Measurements from ENCODE around the gene ART1. TPM values are rescaled to one million over a fixed set of nuclear protein-coding genes. Genes with fewer than 3 reads are reported as not detected.
A peak's percentile ranks its signal among the peaks of the same experiment; 100 is the strongest.
"Not testable (repeated sequence)": the region's sequence is repeated elsewhere in the genome, so short reads cannot be mapped to it uniquely, and the experiment has no call there.

ART1 gene
- total RNA-seq, 4 donors from 2014 or later, result not detected

DNA sequence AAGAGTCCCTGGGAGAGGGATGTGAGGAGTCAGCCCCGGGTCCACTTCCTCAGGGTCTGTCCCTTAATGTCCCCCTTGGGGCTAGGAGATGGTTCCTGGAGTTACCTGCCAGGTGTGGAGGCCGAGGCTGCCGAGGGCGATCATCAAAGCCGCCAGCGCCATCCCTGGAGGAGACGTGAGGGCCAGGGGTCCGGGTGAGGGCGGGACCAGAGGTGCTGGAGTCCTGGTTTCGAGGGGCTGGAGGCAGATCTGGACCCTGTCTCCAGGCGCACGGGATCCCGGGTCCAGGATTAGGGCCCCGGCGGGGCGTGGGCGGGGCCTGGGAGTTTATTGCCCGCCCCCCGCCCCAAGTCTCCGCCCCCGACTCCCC is 3.2 kb upstream of the ART1 start, which contains the start of gene ART5:
Gene ART5, minus strand, starts transcription at position 292 of the 370 bp plus-strand sequence. Its CDS starts 130 bp downstream, at position 162.
- TF ChIP-seq POLR2A (IDR thresholded peaks at IDR 0.05) (no peak), CTCF (IDR thresholded peaks at IDR 0.05) (no peak)
- Histone ChIP-seq H3K9me3 (no peaks in the 10 kb centered on the region), H3K27ac (peak within 1 kb of the TSS in 2 of 4 donors; percentile 1 to 32), H3K27me3 (no peaks in the 10 kb centered on the region), H3K36me3 (no peaks in the 10 kb centered on the region), H3K4me3 (peak within 1 kb of the TSS; percentile 32 to 60 (median 50)), H3K4me1 (peaks cover 0 to 15% (median 5%) of the 10 kb centered on the region in 4 donors)
- no peak for DNase-seq

- Histone ChIP-seq H3K4me1 (peaks cover 0 to 15% (median 5%) of the 10 kb centered on the region in 4 donors), H3K36me3 (no peaks in the 10 kb centered on the region), H3K27me3 (no peaks in the 10 kb centered on the region), H3K27ac (peak overlapping the region in 2 of 4 donors; percentile 1 to 32), H3K4me3 (peak overlapping the region; percentile 32 to 60 (median 50)), H3K9me3 (no peaks in the 10 kb centered on the region)
- DNase-seq, result peak; percentile 25 to 82 (median 78)
- TF ChIP-seq POLR2A (IDR thresholded peaks at IDR 0.05) (no peak), CTCF (IDR thresholded peaks at IDR 0.05) (no peak)
Observed at GRCh38 chr11:3642071-3642951, 2.6 kb upstream of the ART1 start.

- not testable (repeated sequence) for H3K36me3 ChIP-seq, DNase-seq, H3K27ac ChIP-seq, H3K27me3 ChIP-seq, H3K9me3 ChIP-seq
- peak overlapping the region in 2 of 4 donors; percentile 58 to 60 for H3K4me3 ChIP-seq
- H3K4me1 ChIP-seq, result peaks cover 0 to 15% (median 5%) of the 10 kb centered on the region in 4 donors
Observed at GRCh38 chr11:3643102-3643546, 1.8 kb upstream of the ART1 start.

GRCh38 chr11:3645552-3645951 is 624 bp downstream of the ART1 start:
- peaks cover 0 to 15% (median 5%) of the 10 kb centered on the region in 4 donors for H3K4me1 ChIP-seq
- no peaks in the 10 kb centered on the region for H3K9me3 ChIP-seq
- H3K4me3 ChIP-seq, result no peak overlapping the region
- no peak overlapping the region for H3K27ac ChIP-seq
- H3K27me3 ChIP-seq, result peaks cover 0 to 3% of the 10 kb centered on the region in 2 donors
- no peaks in the 10 kb centered on the region for H3K36me3 ChIP-seq
- DNase-seq, result no peak
- TF ChIP-seq POLR2A (IDR thresholded peaks at IDR 0.05), result no peak
- TF ChIP-seq CTCF (IDR thresholded peaks at IDR 0.05), result no peak

DNA sequence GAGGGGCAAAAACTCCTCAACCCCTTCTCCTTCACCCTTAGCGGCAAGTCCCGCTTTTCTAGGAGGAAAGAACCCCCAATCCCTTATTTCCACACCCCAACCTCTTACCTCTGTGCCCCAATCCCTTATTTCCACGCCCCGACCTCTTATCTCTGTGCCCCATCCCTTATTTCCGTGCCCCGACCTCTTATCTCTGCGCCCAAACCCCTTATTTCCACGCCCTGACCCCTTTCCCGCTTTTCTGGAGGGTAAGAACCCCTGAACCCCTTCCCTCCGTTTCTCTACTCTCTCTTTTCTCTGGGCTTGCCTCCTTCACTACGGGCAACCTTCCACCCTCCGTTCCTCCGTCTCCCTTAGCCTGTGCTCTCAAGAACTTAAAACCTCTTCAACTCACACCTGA is 3.9 kb downstream of the ART1 start:
- not testable (repeated sequence) for DNase-seq, H3K27ac ChIP-seq, H3K27me3 ChIP-seq, H3K36me3 ChIP-seq, H3K9me3 ChIP-seq, H3K4me1 ChIP-seq, H3K4me3 ChIP-seq

GRCh38 chr11:3649374-3649773 is 4.4 kb downstream of the ART1 start:
- H3K4me3 ChIP-seq, H3K36me3 ChIP-seq, H3K27ac ChIP-seq, H3K27me3 ChIP-seq, H3K4me1 ChIP-seq, H3K9me3 ChIP-seq, DNase-seq: not testable (repeated sequence)

DNA sequence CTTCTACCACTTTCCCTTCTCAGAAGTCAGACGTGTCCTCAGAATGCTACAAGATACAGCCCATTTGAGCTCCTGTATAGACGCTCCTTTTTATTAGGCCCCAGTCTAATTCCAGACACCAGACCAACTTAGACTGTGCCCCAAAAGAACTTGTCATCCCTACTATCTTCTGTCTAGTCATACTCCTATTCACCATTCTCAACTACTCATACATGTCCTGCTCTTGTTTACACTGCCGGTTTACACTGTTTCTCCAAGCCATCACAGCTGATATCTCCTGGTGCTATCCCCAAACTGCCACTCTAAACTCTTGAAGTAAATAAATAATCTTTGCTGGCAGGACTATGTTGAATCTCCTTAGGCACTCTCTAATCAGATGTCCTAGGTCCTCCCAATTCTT is 7.6 kb downstream of the ART1 start:
- not testable (repeated sequence) for DNase-seq, H3K9me3 ChIP-seq, H3K27me3 ChIP-seq, H3K4me1 ChIP-seq, H3K27ac ChIP-seq, H3K36me3 ChIP-seq, H3K4me3 ChIP-seq

Measured in Peyer's patch (tissue), 4 donors.